Measurements from ENCODE around the gene MZT1.

Gene MZT1

DNA sequence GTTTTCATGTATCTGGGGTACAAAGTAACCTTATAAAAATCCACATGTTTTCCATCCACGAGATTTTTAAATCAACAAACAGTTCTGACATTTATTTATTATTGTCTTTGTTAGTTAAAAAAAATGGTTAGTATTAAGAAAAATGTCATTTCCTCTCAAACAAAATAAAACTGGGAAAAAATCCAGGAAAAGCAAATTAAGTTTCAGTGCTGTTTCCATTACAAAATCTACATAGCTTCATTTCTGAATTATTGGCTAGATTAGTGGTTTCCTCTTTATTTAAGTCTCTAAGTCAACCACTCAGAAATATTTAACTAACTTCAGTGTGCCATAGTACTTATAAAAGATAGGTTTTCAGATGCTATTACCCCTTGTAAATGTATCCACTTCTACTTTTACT lies 49.1 kb downstream of the MZT1 start:
- DNase-seq, result no peak

DNA sequence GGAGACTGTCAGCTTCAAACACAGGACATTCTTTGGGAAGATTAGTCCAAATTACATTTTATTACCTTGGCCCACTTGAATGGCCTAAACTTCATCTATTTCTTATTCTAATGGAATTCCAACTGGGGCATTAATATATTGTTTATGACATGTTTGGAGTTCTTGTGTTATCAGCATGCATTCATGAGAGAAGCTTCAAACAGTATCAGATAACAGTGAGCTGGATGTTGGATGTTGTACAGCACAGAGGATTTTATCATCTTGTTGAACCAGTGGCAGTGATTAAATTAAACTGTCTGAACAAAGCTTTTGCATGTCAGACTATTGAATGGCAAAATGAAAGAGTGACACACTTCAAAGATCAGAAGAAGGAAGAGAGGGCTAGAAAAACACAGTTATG lies 50.0 kb downstream of the MZT1 start:
- DNase-seq, result no peak

DNA sequence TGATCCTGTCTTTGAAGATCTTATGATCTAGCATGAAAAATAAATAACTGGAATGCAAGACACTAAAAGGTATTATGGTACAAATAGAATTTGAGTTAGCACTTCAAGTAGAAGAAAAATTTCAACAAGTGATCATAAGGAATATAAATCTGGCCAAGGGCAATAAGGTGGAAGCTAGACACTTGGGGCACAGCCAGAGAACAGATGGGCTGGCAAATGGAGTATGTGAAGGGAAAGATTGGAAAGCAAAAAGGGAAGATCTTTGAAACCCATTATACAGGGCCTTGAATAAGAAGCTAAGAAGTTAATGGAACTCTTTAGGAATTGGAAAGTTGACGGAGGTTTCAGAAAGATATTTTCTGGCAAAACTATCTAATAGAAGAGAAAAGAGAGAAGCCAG lies 61.0 kb downstream of the MZT1 start:
- DNase-seq, result no peak

GRCh38 chr13:72662548-72662947 lies 64.9 kb downstream of the MZT1 start:
- DNase-seq, result no peak
